ENCODE results near the gene CC2D2A.

Gene CC2D2A

DNA sequence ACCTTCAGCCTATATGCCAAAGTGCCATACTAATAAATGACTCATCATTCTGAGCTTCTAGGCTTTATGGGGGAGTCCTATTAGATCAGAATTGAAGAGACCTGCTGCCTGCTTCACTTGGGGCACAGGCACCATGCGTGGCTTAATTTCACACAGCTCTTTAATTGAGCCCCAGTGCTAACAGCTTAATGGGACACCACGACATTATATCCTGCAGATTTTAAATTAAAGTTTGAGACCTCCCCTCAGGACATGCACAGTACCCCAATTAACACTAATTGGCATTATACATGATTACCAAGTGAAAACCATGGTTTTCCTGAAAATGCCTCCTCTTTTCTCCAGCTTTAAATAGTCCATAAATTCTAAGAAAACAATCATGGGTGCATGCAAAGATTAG, 35.0 kb upstream of the CC2D2A start:
- no peak for DNase-seq (ENCODE audit: low read depth, low spot score)
- Histone ChIP-seq H3K36me3 (ENCODE audit: insufficient read depth, low read length) (no peaks in the 10 kb centered on the region), H3K9me3 (ENCODE audit: low read depth, low read length) (no peaks in the 10 kb centered on the region), H3K9ac (ENCODE audit: insufficient read length) (no peak overlapping the region), H3K27ac (no peak overlapping the region), H3K4me3 (no peak overlapping the region)
- TF ChIP-seq EZH2 (IDR thresholded peaks at IDR 0.05) (no peak), FOXP2 (optimal IDR thresholded peaks at IDR 0.05; ENCODE audit: control extremely low read depth, extremely low read length, insufficient read depth) (no peak), POLR2AphosphoS5 (IDR thresholded peaks at IDR 0.05; ENCODE audit: borderline replicate concordance, low read depth, low read length) (no peak)

DNA sequence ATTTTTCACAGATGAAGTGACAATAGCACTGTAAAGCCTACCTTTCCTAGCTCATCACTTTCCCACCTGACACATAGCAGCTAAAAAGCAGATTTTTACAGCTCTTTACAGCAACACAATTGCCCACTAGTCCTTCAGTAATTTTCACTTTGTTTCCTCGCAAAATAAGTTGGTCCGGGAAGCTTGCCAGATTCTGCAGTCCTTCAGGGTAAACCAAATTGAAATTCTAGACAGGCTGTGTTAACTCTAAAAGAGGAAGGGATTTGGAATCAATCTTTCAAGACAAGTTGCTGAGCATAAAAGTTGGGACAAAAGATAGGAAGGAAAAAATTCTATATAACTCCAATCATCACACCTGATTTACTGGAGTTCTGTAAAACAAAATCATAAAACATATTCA, 33.2 kb upstream of the CC2D2A start:
- no peak overlapping the region for H3K4me3 ChIP-seq
- no peaks in the 10 kb centered on the region for H3K9me3 ChIP-seq (ENCODE audit: low read depth, low read length)
- no peak overlapping the region for H3K9ac ChIP-seq (ENCODE audit: insufficient read length)
- no peaks in the 10 kb centered on the region for H3K36me3 ChIP-seq (ENCODE audit: insufficient read depth, low read length)
- no peak overlapping the region for H3K27ac ChIP-seq
- TF ChIP-seq FOXP2 (optimal IDR thresholded peaks at IDR 0.05; ENCODE audit: control extremely low read depth, extremely low read length, insufficient read depth), result no peak
- no peak for TF ChIP-seq POLR2AphosphoS5 (IDR thresholded peaks at IDR 0.05; ENCODE audit: borderline replicate concordance, low read depth, low read length)
- no peak for TF ChIP-seq EZH2 (IDR thresholded peaks at IDR 0.05)
- DNase-seq (ENCODE audit: low read depth, low spot score), result peak; percentile 47

DNA sequence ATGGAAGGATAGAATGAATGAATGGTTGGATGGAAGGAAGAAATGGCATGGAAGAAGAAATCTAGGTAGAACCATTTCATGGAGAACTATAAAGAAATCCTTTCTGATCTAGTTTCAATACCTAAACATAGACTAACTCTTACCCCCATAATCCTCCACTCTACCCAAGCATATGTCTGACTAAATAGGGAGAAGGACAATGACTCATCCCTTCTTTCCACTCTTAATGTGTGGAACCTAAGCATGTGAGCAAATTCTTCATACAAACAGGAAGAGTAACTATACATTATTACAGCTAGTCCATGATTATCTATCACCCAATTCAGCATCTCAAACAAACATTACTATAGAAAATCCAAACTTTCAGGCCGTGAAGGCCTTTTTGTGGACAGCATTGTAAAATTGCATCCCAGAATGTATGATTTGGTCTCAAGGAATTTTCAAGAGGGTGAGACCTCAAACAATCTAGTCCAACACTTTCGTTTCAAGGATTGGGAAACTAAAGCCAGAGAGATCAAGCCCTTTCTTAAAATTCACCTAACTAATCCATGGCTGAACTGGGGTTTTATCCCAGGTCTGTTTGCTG, 30.6 kb upstream of the CC2D2A start:
- no peaks in the 10 kb centered on the region for H3K9me3 ChIP-seq (ENCODE audit: low read depth, low read length)
- no peaks in the 10 kb centered on the region for H3K36me3 ChIP-seq (ENCODE audit: insufficient read depth, low read length)
- no peak overlapping the region for H3K4me3 ChIP-seq
- TF ChIP-seq EZH2 (IDR thresholded peaks at IDR 0.05) (no peak), POLR2AphosphoS5 (IDR thresholded peaks at IDR 0.05; ENCODE audit: borderline replicate concordance, low read depth, low read length) (no peak), FOXP2 (optimal IDR thresholded peaks at IDR 0.05; ENCODE audit: control extremely low read depth, extremely low read length, insufficient read depth) (no peak)
- no peak for DNase-seq (ENCODE audit: low read depth, low spot score)
- no peak overlapping the region for H3K27ac ChIP-seq
- H3K9ac ChIP-seq (ENCODE audit: insufficient read length), result no peak overlapping the region

DNA sequence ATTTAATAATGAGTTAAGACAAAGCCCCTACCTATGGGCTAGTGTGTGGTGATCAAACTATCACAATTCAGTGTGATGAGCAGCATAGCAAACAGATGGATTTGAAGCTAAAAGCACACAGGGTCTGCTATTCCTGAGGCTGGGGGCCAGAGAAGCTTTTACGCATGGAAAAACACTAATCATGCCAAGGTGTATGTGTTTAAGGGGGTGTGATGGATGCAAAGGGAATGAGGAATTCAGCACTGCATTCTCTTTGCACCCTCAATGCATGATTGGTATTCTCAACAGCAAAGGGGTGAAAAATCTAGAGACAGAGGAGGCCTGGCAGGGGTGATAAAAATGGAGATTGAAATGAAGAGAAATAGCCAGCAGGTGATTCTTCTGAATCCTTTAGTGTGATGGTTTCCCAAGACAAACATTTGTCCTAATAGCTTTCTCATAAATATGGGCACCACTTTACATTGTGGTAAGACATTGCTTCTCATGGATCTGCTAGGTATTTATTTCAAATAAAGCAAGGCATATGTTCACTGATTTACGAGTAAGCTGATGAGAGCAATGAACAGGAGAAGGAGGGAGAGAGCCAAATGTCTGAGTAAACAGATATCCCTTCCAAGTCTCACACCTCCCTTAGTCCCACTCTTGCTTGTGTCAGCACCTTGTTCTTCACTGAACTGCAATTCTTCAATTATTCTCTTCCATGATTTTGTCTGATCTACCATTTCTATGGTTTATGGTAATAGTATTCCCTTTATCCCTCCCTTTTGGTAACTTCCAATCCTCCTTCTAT, 26.1 kb upstream of the CC2D2A start:
- no peaks in the 10 kb centered on the region for H3K9me3 ChIP-seq (ENCODE audit: low read depth, low read length)
- TF ChIP-seq FOXP2 (optimal IDR thresholded peaks at IDR 0.05; ENCODE audit: control extremely low read depth, extremely low read length, insufficient read depth) (no peak), EZH2 (IDR thresholded peaks at IDR 0.05) (no peak), POLR2AphosphoS5 (IDR thresholded peaks at IDR 0.05; ENCODE audit: borderline replicate concordance, low read depth, low read length) (no peak)
- no peak overlapping the region for H3K4me3 ChIP-seq
- H3K36me3 ChIP-seq (ENCODE audit: insufficient read depth, low read length), result no peaks in the 10 kb centered on the region
- H3K27ac ChIP-seq, result no peak overlapping the region
- no peak overlapping the region for H3K9ac ChIP-seq (ENCODE audit: insufficient read length)
- DNase-seq (ENCODE audit: low read depth, low spot score), result no peak

DNA sequence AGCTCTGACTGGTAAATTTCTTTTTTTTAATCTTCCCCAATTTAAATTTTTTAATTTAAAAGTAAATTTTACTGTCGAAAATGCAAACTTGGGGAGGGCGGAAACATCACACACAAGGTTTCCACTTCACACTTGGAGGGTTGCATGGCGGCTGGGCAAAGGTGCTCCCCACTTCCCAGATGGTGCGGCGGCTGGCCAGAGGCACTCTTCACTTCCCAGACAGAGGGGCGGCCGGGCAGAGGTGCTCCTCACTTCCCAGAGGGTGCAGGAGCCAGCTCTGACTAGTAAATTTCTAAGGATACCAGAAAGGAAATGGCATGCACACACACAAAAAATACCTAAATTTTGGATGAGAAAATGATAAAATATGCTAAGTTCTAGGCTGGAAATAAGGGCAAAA, 25.4 kb upstream of the CC2D2A start:
- no peak for DNase-seq (ENCODE audit: low read depth, low spot score)
- no peak overlapping the region for H3K27ac ChIP-seq
- no peak overlapping the region for H3K9ac ChIP-seq (ENCODE audit: insufficient read length)
- H3K4me3 ChIP-seq, result no peak overlapping the region
- TF ChIP-seq FOXP2 (optimal IDR thresholded peaks at IDR 0.05; ENCODE audit: control extremely low read depth, extremely low read length, insufficient read depth) (no peak), EZH2 (IDR thresholded peaks at IDR 0.05) (no peak), POLR2AphosphoS5 (IDR thresholded peaks at IDR 0.05; ENCODE audit: borderline replicate concordance, low read depth, low read length) (no peak)
- H3K9me3 ChIP-seq (ENCODE audit: low read depth, low read length), result no peaks in the 10 kb centered on the region
- no peaks in the 10 kb centered on the region for H3K36me3 ChIP-seq (ENCODE audit: insufficient read depth, low read length)

DNA sequence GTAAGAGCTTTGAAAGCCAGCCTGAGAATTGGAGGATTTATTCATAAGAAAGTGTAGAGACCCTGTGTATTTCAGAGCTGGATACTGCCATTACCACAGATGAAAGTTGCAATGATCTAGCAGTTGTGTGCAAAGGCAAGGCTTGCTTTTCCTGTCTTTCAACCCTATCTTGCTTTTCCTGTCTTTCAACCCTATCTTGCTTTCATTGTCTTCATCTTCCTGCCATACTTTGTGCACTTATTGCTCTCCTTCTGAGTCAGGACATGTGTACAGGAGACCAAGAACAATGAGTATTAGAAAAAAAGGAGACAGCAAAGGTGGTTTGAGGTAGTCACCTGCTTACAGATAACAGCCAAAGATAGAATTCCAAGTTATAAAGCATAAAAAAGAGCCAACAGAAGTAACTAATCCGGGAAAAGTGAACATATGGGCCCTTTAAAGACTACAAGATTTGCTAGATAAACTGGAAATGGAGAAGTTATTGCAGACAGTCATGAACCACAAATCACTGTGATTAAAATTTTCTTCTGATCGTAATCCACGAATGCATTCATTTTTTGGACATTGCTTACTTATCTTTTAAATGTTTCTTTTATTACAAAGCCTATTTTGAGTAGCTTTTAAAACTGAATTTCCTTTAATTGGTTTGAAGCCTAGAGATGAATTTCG, 24.7 kb upstream of the CC2D2A start:
- H3K4me3 ChIP-seq, result no peak overlapping the region
- TF ChIP-seq EZH2 (IDR thresholded peaks at IDR 0.05) (no peak), POLR2AphosphoS5 (IDR thresholded peaks at IDR 0.05; ENCODE audit: borderline replicate concordance, low read depth, low read length) (no peak), FOXP2 (optimal IDR thresholded peaks at IDR 0.05; ENCODE audit: control extremely low read depth, extremely low read length, insufficient read depth) (no peak)
- no peak for DNase-seq (ENCODE audit: low read depth, low spot score)

DNA sequence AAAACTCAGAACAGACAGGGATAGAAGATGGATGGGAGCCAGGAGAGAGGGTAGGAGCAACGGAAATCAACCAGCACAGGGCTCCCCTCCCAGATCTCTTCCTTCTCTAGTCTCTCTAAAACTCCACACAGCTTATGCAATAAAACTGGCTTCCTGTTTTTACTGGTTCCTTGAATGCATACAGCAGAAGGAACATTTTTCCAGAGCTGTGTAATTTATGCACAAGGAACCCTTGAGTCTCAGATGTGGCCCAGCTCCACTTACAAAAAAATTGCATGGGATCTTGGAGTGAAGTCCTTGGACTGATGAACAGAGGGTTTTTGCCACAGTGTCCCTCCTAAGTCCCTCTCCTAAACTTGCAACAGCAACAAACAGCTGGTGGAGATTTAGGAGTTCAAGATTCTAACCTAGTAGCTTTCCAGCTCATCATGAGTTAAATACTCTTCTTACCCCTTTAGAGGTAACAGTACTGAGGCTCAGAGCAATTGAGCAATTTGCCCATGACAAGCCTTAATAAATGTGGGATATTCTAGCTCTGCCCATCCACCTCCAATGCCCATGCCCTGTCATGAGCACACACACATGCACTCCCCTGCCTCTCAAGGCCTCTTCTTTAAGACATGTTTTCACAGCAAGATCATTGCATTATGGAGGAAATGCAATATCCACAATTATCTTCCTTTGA, 18.4 kb upstream of the CC2D2A start:
- TF ChIP-seq POLR2AphosphoS5 (IDR thresholded peaks at IDR 0.05; ENCODE audit: borderline replicate concordance, low read depth, low read length) (no peak), FOXP2 (optimal IDR thresholded peaks at IDR 0.05; ENCODE audit: control extremely low read depth, extremely low read length, insufficient read depth) (no peak), EZH2 (IDR thresholded peaks at IDR 0.05) (no peak)
- no peak overlapping the region for H3K27ac ChIP-seq
- no peak for DNase-seq (ENCODE audit: low read depth, low spot score)

More for the DNA sequence above, 24.7 kb upstream of the CC2D2A start:
- Histone ChIP-seq H3K36me3 (ENCODE audit: insufficient read depth, low read length) (no peaks in the 10 kb centered on the region), H3K9me3 (ENCODE audit: low read depth, low read length) (no peaks in the 10 kb centered on the region), H3K9ac (ENCODE audit: insufficient read length) (no peak overlapping the region), H3K27ac (no peak overlapping the region)

More for the DNA sequence above, 18.4 kb upstream of the CC2D2A start:
- H3K4me3 ChIP-seq, result no peak overlapping the region
- no peak overlapping the region for H3K9ac ChIP-seq (ENCODE audit: insufficient read length)
- no peaks in the 10 kb centered on the region for H3K36me3 ChIP-seq (ENCODE audit: insufficient read depth, low read length)
- H3K9me3 ChIP-seq (ENCODE audit: low read depth, low read length), result no peaks in the 10 kb centered on the region
